ENCODE measurements around the gene GUF1. TPM values are rescaled to one million over a fixed set of nuclear protein-coding genes. Genes with fewer than 3 reads are reported as not detected.
A peak's percentile ranks its signal among the peaks of the same experiment; 100 is the strongest.
"Not testable (repeated sequence)": the region's sequence is repeated elsewhere in the genome, so short reads cannot be mapped to it uniquely, and the experiment has no call there.

The GUF1 gene
- total RNA-seq, 1 donor from 2014 or later, result 33.9 TPM

GRCh38 chr4:44704673-44705072, 26.5 kb downstream of the GUF1 start:
- no peak for DNase-seq (ENCODE audit: low spot score)

GRCh38 chr4:44713125-44713524, 34.9 kb downstream of the GUF1 start:
- DNase-seq (ENCODE audit: low spot score), result no peak

- DNase-seq (ENCODE audit: low spot score), result no peak
Observed at GRCh38 chr4:44716597-44716996, 38.4 kb downstream of the GUF1 start.

- DNase-seq (ENCODE audit: low spot score), result no peak
Observed at GRCh38 chr4:44720371-44720770, 42.2 kb downstream of the GUF1 start.

GRCh38 chr4:44722001-44722400, 43.8 kb downstream of the GUF1 start:
- no peak for DNase-seq (ENCODE audit: low spot score)

GRCh38 chr4:44725166-44725565, 46.9 kb downstream of the GUF1 start:
- no peak for DNase-seq (ENCODE audit: low spot score)

GRCh38 chr4:44725726-44726037, 47.5 kb downstream of the GUF1 start:
- no peak for DNase-seq (ENCODE audit: low spot score)

GRCh38 chr4:44726038-44726871, 48.0 kb downstream of the GUF1 start, which contains the start of gene GNPDA2:
GNPDA2 (minus strand) TSS chr4:44726556; CDS start chr4:44722207, 4,349 bp downstream.
- DNase-seq (ENCODE audit: low spot score), result peak; percentile 93

- no peak for DNase-seq (ENCODE audit: low spot score)
Observed at GRCh38 chr4:44727471-44727870, 49.3 kb downstream of the GUF1 start.

- not testable (repeated sequence) for DNase-seq (ENCODE audit: low spot score)
Observed at GRCh38 chr4:44728694-44729093, 50.5 kb downstream of the GUF1 start.

- no peak for DNase-seq (ENCODE audit: low spot score)
Observed at GRCh38 chr4:44736900-44737299, 58.7 kb downstream of the GUF1 start.

GRCh38 chr4:44738615-44739014, 60.4 kb downstream of the GUF1 start:
- no peak for DNase-seq (ENCODE audit: low spot score)

GRCh38 chr4:44740201-44740600, 62.0 kb downstream of the GUF1 start:
- DNase-seq (ENCODE audit: low spot score), result no peak

Other genes starting within 250 kb of the GUF1 start
- 3.1 TPM for gene KCTD8, start 229.6 kb upstream of the GUF1 start, total RNA-seq (ENCODE audit: insufficient read depth, low replicate concordance)
- gene YIPF7, start 26.8 kb upstream of the GUF1 start, total RNA-seq (ENCODE audit: insufficient read depth, low replicate concordance), result not detected
- 21.2 TPM for gene GNPDA2, start 48.1 kb downstream of the GUF1 start, total RNA-seq (ENCODE audit: insufficient read depth, low replicate concordance)